HEK293 (cell line): ENCODE results near the gene KRTAP13-2.

Experiments used
- CTCF ChIA-PET: fragments of 350-600 bp; formaldehyde crosslinking; extraction: SDS; loops from one replicate; lab custom pipeline; 2021; ENCODE audit warnings: antibody characterized with exemption; lab: Yijun Ruan, JAX
- POLR2A ChIA-PET: fragments of 300-600 bp; formaldehyde crosslinking; extraction: SDS; loops from one replicate; lab custom pipeline; 2020; ENCODE audit warnings: antibody characterized with exemption, inconsistent platforms; lab: Yijun Ruan, JAX
- H3K27ac ChIP-seq: fragments of 200-500 bp; sonication (Bioruptor generic); 2 replicates; pipeline ENCODE4 v1.5.1; 2014; ENCODE audit warnings: low read depth, low read length, control low read depth, inconsistent platforms; ENCODE audit errors: extremely low read depth
- H3K36me3 ChIP-seq, 2 experiments: fragments of 200-500 bp in 1 of 2; sonication (Bioruptor generic) in 1 of 2; 1 replicate in 1 of 2; 2 replicates in 1 of 2; pipeline ENCODE4 v1.5.1; 2014 to 2017; ENCODE audit warnings: inconsistent platforms in 2 of 2, low read length in 2 of 2; ENCODE audit not compliant: control insufficient read depth in 2 of 2, insufficient read depth in 1 of 2
- H3K4me1 ChIP-seq: fragments of 200-500 bp; sonication (Bioruptor generic); 2 replicates; pipeline ENCODE4 v1.5.1; 2014; ENCODE audit warnings: mild to moderate bottlenecking, low read length, inconsistent platforms; ENCODE audit not compliant: control insufficient read depth, insufficient read depth
- H3K4me3 ChIP-seq: 2 replicates; pipeline ENCODE4 v1.5.1; 2011; ENCODE audit warnings: low read depth, mild to moderate bottlenecking, control low read depth, low read length, moderate library complexity
- H3K9me3 ChIP-seq: fragments of 200-500 bp; sonication (Bioruptor generic); 2 replicates; pipeline ENCODE4 v1.5.1; 2014; ENCODE audit warnings: low read depth, low read length, inconsistent platforms; ENCODE audit not compliant: control insufficient read depth, insufficient read depth
- ATF2 ChIP-seq: fragments of 450-650 bp; formaldehyde crosslinking; IDR thresholded peaks from 2 replicates; pipeline ENCODE4 v1.5.1; 2016; ENCODE audit warnings: missing biosample characterization, missing genetic modification characterization, low read depth
- BCL6B ChIP-seq: fragments of 450-650 bp; formaldehyde crosslinking; IDR thresholded peaks from 2 replicates; pipeline ENCODE4 v1.5.1; 2017; ENCODE audit warnings: missing biosample characterization, missing genetic modification characterization
- GFI1B ChIP-seq: fragments of 450-650 bp; formaldehyde crosslinking; IDR thresholded peaks from 2 replicates; pipeline ENCODE4 v1.5.1; 2016; ENCODE audit warnings: missing biosample characterization, missing genetic modification characterization
- GLIS2 ChIP-seq: fragments of 450-650 bp; formaldehyde crosslinking; IDR thresholded peaks from 2 replicates; pipeline ENCODE4 v1.5.1; 2016; ENCODE audit warnings: missing biosample characterization, missing genetic modification characterization
- MEIS1 ChIP-seq: sonication (generic); formaldehyde crosslinking; IDR thresholded peaks from 2 replicates; pipeline ENCODE4 v1.8.1; 2022; ENCODE audit warnings: missing genetic modification reagents, mild to moderate bottlenecking, borderline replicate concordance
- TSHZ1 ChIP-seq: fragments of 450-650 bp; formaldehyde crosslinking; IDR thresholded peaks from 2 replicates; pipeline ENCODE4 v1.5.1; 2016; ENCODE audit warnings: missing biosample characterization, missing genetic modification characterization, borderline replicate concordance
- ZBTB11 ChIP-seq: fragments of 450-650 bp; formaldehyde crosslinking; conservative IDR thresholded peaks from 2 replicates; pipeline ENCODE4 v1.5.1; 2016; ENCODE audit warnings: low read depth, missing biosample characterization, missing genetic modification characterization
- ZBTB26 ChIP-seq: fragments of 450-650 bp; formaldehyde crosslinking; optimal IDR thresholded peaks from 2 replicates; pipeline ENCODE3; 2016; ENCODE audit warnings: missing biosample characterization, mild to moderate bottlenecking, missing genetic modification characterization
- ZNF140 ChIP-seq: fragments of 450-650 bp; formaldehyde crosslinking; IDR thresholded peaks from 2 replicates; pipeline ENCODE4 v1.5.1; 2016; ENCODE audit warnings: missing biosample characterization, missing genetic modification characterization
- ZNF394 ChIP-seq: fragments of 450-650 bp; formaldehyde crosslinking; IDR thresholded peaks from 2 replicates; pipeline ENCODE4 v1.5.1; 2016; ENCODE audit warnings: missing biosample characterization, missing genetic modification characterization, mild to moderate bottlenecking, moderate library complexity, borderline replicate concordance
- ZNF426 ChIP-seq: fragments of 450-650 bp; formaldehyde crosslinking; IDR thresholded peaks from 2 replicates; pipeline ENCODE4 v1.5.1; 2017; ENCODE audit warnings: missing biosample characterization, missing genetic modification characterization, mild to moderate bottlenecking, inconsistent platforms, moderate library complexity
- ZNF473 ChIP-seq: fragments of 450-650 bp; formaldehyde crosslinking; IDR thresholded peaks from 2 replicates; pipeline ENCODE4 v1.5.1; 2017; ENCODE audit warnings: missing biosample characterization, missing genetic modification characterization
- ZNF518A ChIP-seq: fragments of 450-650 bp; formaldehyde crosslinking; conservative IDR thresholded peaks from 2 replicates; pipeline ENCODE4 v1.5.1; 2016; ENCODE audit warnings: low read depth, missing biosample characterization, missing genetic modification characterization
- ZNF530 ChIP-seq: fragments of 450-650 bp; formaldehyde crosslinking; IDR thresholded peaks from 2 replicates; pipeline ENCODE4 v1.5.1; 2016; ENCODE audit warnings: low read depth, missing biosample characterization, missing genetic modification characterization
- ZNF555 ChIP-seq: fragments of 450-650 bp; formaldehyde crosslinking; conservative IDR thresholded peaks from 2 replicates; pipeline ENCODE4 v1.5.1; 2017; ENCODE audit warnings: missing biosample characterization, mild to moderate bottlenecking, missing genetic modification characterization, inconsistent platforms
- ZNF560 ChIP-seq: fragments of 450-650 bp; formaldehyde crosslinking; IDR thresholded peaks from 2 replicates; pipeline ENCODE4 v1.5.1; 2017; ENCODE audit warnings: missing biosample characterization, missing genetic modification characterization, borderline replicate concordance
- ZNF621 ChIP-seq: fragments of 450-650 bp; formaldehyde crosslinking; IDR thresholded peaks from 2 replicates; pipeline ENCODE4 v1.5.1; 2017; ENCODE audit warnings: missing biosample characterization, missing genetic modification characterization
- ZNF626 ChIP-seq: fragments of 450-650 bp; sonication (Bioruptor Pico); formaldehyde crosslinking; IDR thresholded peaks from 2 replicates; pipeline ENCODE4 v1.5.1; 2018; ENCODE audit warnings: missing biosample characterization, missing genetic modification characterization, inconsistent platforms
- ZNF677 ChIP-seq: fragments of 450-650 bp; IDR thresholded peaks from 2 replicates; pipeline ENCODE4 v1.5.0; 2018; ENCODE audit warnings: missing biosample characterization, mild to moderate bottlenecking, missing genetic modification characterization, moderate library complexity
- ZNF76 ChIP-seq: fragments of 450-650 bp; formaldehyde crosslinking; IDR thresholded peaks from 2 replicates; pipeline ENCODE4; 2016; ENCODE audit warnings: low read depth, missing biosample characterization, missing genetic modification characterization, borderline replicate concordance
- ZSCAN16 ChIP-seq: fragments of 450-650 bp; formaldehyde crosslinking; IDR thresholded peaks from 2 replicates; pipeline ENCODE4 v1.5.1; 2016; ENCODE audit warnings: missing biosample characterization, missing genetic modification characterization

The KRTAP13-2 gene

GRCh38 chr21:30351534-30351933, 20.5 kb downstream of the KRTAP13-2 start (continued):
- TF ChIP-seq ZNF560 (tag by site-specific recombination) = 0 out of 2 replicates have a peak, but pooled peaks have one; percentile 31
- TF ChIP-seq ZNF426 = peak; percentile 45
- TF ChIP-seq MEIS1 = no peak
- TF ChIP-seq ZNF518A = peak; percentile 63
- no peak for TF ChIP-seq ZSCAN16
- TF ChIP-seq GFI1B = no peak
- TF ChIP-seq ZNF621 (tag by site-specific recombination) = no peak
- no peak for TF ChIP-seq ZBTB26 (tag by site-specific recombination)
- TF ChIP-seq ZNF555 (tag by site-specific recombination) = peak; percentile 51
- no peak for TF ChIP-seq ZNF626
- no peak for TF ChIP-seq ZNF677 (tag by site-specific recombination)
- peak; percentile 62; the same call in 1 of the 2 replicates for TF ChIP-seq ZNF394 (tag by site-specific recombination)
- TF ChIP-seq ZNF473 = no peak
- no peak for TF ChIP-seq GLIS2
- TF ChIP-seq ZBTB11 (tag by site-specific recombination) = peak; percentile 38; the same call in 1 of the 2 replicates
- TF ChIP-seq ZNF530 (tag by site-specific recombination) = no peak
- no peak for TF ChIP-seq ZNF140

GRCh38 chr21:30349572-30349971, 22.5 kb downstream of the KRTAP13-2 start:
- Histone ChIP-seq H3K36me3 (no peaks in the 10 kb centered on the region), H3K9me3 (no peaks in the 10 kb centered on the region), H3K4me1 (0 out of 2 replicates have a peak, but pooled peaks cover 2% of the 10 kb centered on the region), H3K27ac (no peak overlapping the region), H3K4me3 (no peak overlapping the region)
- ChIA-PET POLR2A (no interaction called here), CTCF (interaction anchor here (1.0 to 1.7 kb wide), 3 partner anchors 9 to 68 kb away, joined by 4 to 7 read pairs (median 5); no protein-coding TSS in a partner anchor)
- no peak for TF ChIP-seq ZNF76 (tag by site-specific recombination)
- no peak for TF ChIP-seq BCL6B (tag by site-specific recombination)
- TF ChIP-seq TSHZ1 (tag by site-specific recombination) = no peak
- no peak for TF ChIP-seq ATF2
